OCI-LY1 (cell line): ENCODE results near the gene MYOF.

Experiments used
- CTCF ChIP-seq: fragments of 200-600 bp; sonication (generic), shearing (Covaris generic); IDR thresholded peaks from 2 replicates; pipeline ENCODE4 v1.5.1; 2017; ENCODE audit warnings: mild to moderate bottlenecking, antibody characterized with exemption, low read length, moderate library complexity, mixed read lengths
- EZH2 ChIP-seq: fragments of 200-600 bp; sonication (generic), shearing (Covaris generic); IDR thresholded peaks from 2 replicates; pipeline ENCODE4 v1.8.0; 2017; ENCODE audit warnings: borderline replicate concordance, mixed run types, mild to moderate bottlenecking, antibody characterized with exemption, low read length, moderate library complexity, mixed read lengths

- no peak for TF ChIP-seq CTCF
- no peak for TF ChIP-seq EZH2
Measured at GRCh38 chr10:93299195-93299594, 182.9 kb downstream of the MYOF start.
